Mesendoderm (in vitro differentiated cells): ENCODE results near the gene ZNF442.
"Not testable (repeated sequence)": the region's sequence is repeated elsewhere in the genome, so short reads cannot be mapped to it uniquely, and the experiment has no call there.

Experiments
- DNase-seq: peaks from one replicate; pipeline ENCODE4 v3.0.0; 2013
- H2AK5ac ChIP-seq: 2 replicates; pipeline ENCODE4 v1.6.1; 2013; ENCODE audit warnings: low read length, inconsistent platforms
- H2BK120ac ChIP-seq: 2 replicates; pipeline ENCODE4 v1.6.1; 2013; ENCODE audit warnings: low read depth, mild to moderate bottlenecking, low read length, moderate library complexity, mixed read lengths
- H2BK15ac ChIP-seq: replicated peaks from 2 replicates; pipeline ENCODE4 v1.6.1; 2013; ENCODE audit warnings: low read depth, mild to moderate bottlenecking, moderate library complexity
- H2BK5ac ChIP-seq: 2 replicates; pipeline ENCODE4 v1.6.1; 2013; ENCODE audit warnings: low read length, inconsistent platforms
- H3K18ac ChIP-seq: 2 replicates; pipeline ENCODE4 v1.6.1; 2013; ENCODE audit warnings: mild to moderate bottlenecking, low read length, mixed read lengths
- H3K23ac ChIP-seq: one replicate; pipeline ENCODE4 v1.6.1; 2013; ENCODE audit warnings: low read length
- H3K27ac ChIP-seq: 2 replicates; pipeline ENCODE4 v1.5.1; 2013; ENCODE audit warnings: low read depth, mild to moderate bottlenecking, inconsistent platforms, low read length, moderate library complexity
- H3K27me3 ChIP-seq: 2 replicates; pipeline ENCODE4 v1.6.1; 2013; ENCODE audit warnings: low read length, control low read depth, mild to moderate bottlenecking, inconsistent platforms; ENCODE audit not compliant: insufficient read depth, poor library complexity
- H3K36me3 ChIP-seq: 2 replicates; pipeline ENCODE4 v1.6.1; 2013; ENCODE audit warnings: low read length, inconsistent platforms; ENCODE audit not compliant: control insufficient read depth, insufficient read depth
- H3K4ac ChIP-seq: one replicate; pipeline ENCODE4 v1.6.1; 2013; ENCODE audit warnings: low read depth, mild to moderate bottlenecking, low read length, moderate library complexity
- H3K4me1 ChIP-seq: 2 replicates; pipeline ENCODE4 v1.6.1; 2013; ENCODE audit warnings: low read depth, low read length, inconsistent platforms; ENCODE audit not compliant: control insufficient read depth
- H3K4me2 ChIP-seq: 2 replicates; pipeline ENCODE4 v1.6.1; 2013; ENCODE audit warnings: low read length
- H3K4me3 ChIP-seq: 2 replicates; pipeline ENCODE4 v1.5.1; 2013; ENCODE audit warnings: mild to moderate bottlenecking, low read length
- H3K56ac ChIP-seq: one replicate; pipeline ENCODE4 v1.6.1; 2013; ENCODE audit warnings: low read length
- H3K79me1 ChIP-seq: 2 replicates; pipeline ENCODE4 v1.6.1; 2013; ENCODE audit warnings: low read length, inconsistent platforms
- H3K79me2 ChIP-seq: 2 replicates; pipeline ENCODE4 v1.6.1; 2013; ENCODE audit warnings: mild to moderate bottlenecking, low read length; ENCODE audit not compliant: control insufficient read depth, insufficient read depth
- H3K9ac ChIP-seq: 2 replicates; pipeline ENCODE4 v1.6.1; 2013; ENCODE audit warnings: low read length, inconsistent platforms
- H4K5ac ChIP-seq: one replicate; pipeline ENCODE4 v1.6.1; 2013; ENCODE audit warnings: low read length
- H4K8ac ChIP-seq: one replicate; pipeline ENCODE4 v1.6.1; 2013; ENCODE audit warnings: low read depth, mild to moderate bottlenecking, control low read depth, low read length, moderate library complexity
- WGBS: extraction: QIAGEN DNeasy Blood & Tissue Kit; methylation state at CpG from one replicate; pipeline ENCODE4 v1.1.7; 2013; ENCODE audit warnings: low lambda C conversion rate, missing lambda C conversion rate; ENCODE audit not compliant: insufficient coverage; ENCODE audit errors: extremely low coverage; 5-methylcytosine and 5-hydroxymethylcytosine counted together

ZNF442 gene

GRCh38 chr19:12386365-12386764 is 20.9 kb upstream of the ZNF442 start:
- WGBS: no CpG with 5 or more reads among the region's 2 CpGs

GRCh38 chr19:12380444-12380737 is 14.9 kb upstream of the ZNF442 start:
- no peaks in the 10 kb centered on the region for H3K79me2 ChIP-seq
- H2AK5ac ChIP-seq: no peak overlapping the region
- no peak overlapping the region for H3K23ac ChIP-seq
- H3K4me1 ChIP-seq: no peaks in the 10 kb centered on the region
- no peaks in the 10 kb centered on the region for H3K27me3 ChIP-seq
- no peak overlapping the region for H2BK120ac ChIP-seq
- no peak overlapping the region for H4K8ac ChIP-seq
- H3K27ac ChIP-seq: no peak overlapping the region
- no peak overlapping the region for H3K4me2 ChIP-seq
- no peak overlapping the region for H3K56ac ChIP-seq
- H4K5ac ChIP-seq: no peak overlapping the region
- no peaks in the 10 kb centered on the region for H3K79me1 ChIP-seq
- no peak overlapping the region for H3K4ac ChIP-seq
- no peak for DNase-seq
- H3K36me3 ChIP-seq: no peaks in the 10 kb centered on the region
- H3K18ac ChIP-seq: no peak overlapping the region
- H2BK5ac ChIP-seq: no peak overlapping the region
- no peak overlapping the region for H3K4me3 ChIP-seq
- no peak overlapping the region for H2BK15ac ChIP-seq
- no peak overlapping the region for H3K9ac ChIP-seq
- no CpG with 5 or more reads among the region's 2 CpGs for WGBS

More at GRCh38 chr19:12386365-12386764, 20.9 kb upstream of the ZNF442 start:
- not testable (repeated sequence) for H4K5ac ChIP-seq, H3K9ac ChIP-seq, H2BK5ac ChIP-seq, H2BK15ac ChIP-seq, H3K4me2 ChIP-seq, H3K79me1 ChIP-seq, H3K36me3 ChIP-seq, DNase-seq, H3K79me2 ChIP-seq, H2BK120ac ChIP-seq, H3K27ac ChIP-seq, H2AK5ac ChIP-seq, H3K23ac ChIP-seq, H3K4ac ChIP-seq, H3K4me3 ChIP-seq, H3K56ac ChIP-seq, H3K18ac ChIP-seq, H3K27me3 ChIP-seq, H4K8ac ChIP-seq, H3K4me1 ChIP-seq

- no peaks in the 10 kb centered on the region for H3K4me1 ChIP-seq
- H3K36me3 ChIP-seq: no peaks in the 10 kb centered on the region
- no peak overlapping the region for H3K56ac ChIP-seq
- no peak overlapping the region for H3K9ac ChIP-seq
- no peaks in the 10 kb centered on the region for H3K27me3 ChIP-seq
- H3K18ac ChIP-seq: no peak overlapping the region
- no peak overlapping the region for H3K23ac ChIP-seq
- no peaks in the 10 kb centered on the region for H3K79me2 ChIP-seq
- H3K79me1 ChIP-seq: no peaks in the 10 kb centered on the region
- no peak overlapping the region for H2BK5ac ChIP-seq
- H3K27ac ChIP-seq: no peak overlapping the region
- H3K4me3 ChIP-seq: no peak overlapping the region
- H4K5ac ChIP-seq: no peak overlapping the region
- no peak overlapping the region for H2BK15ac ChIP-seq
- no peak overlapping the region for H2AK5ac ChIP-seq
- WGBS: no CpG with 5 or more reads among the region's 5 CpGs
- DNase-seq: peak; percentile 18
- H3K4ac ChIP-seq: no peak overlapping the region
- H3K4me2 ChIP-seq: no peak overlapping the region
- no peak overlapping the region for H4K8ac ChIP-seq
- H2BK120ac ChIP-seq: no peak overlapping the region
Measured at GRCh38 chr19:12379732-12380443, 14.4 kb upstream of the ZNF442 start.

GRCh38 chr19:12374026-12374425 is 8.5 kb upstream of the ZNF442 start:
- no peak for DNase-seq
- Histone ChIP-seq H3K79me2 (no peaks in the 10 kb centered on the region), H2BK120ac (no peak overlapping the region), H3K9ac (no peak overlapping the region), H4K5ac (no peak overlapping the region), H2BK15ac (no peak overlapping the region), H4K8ac (no peak overlapping the region), H3K23ac (no peak overlapping the region), H3K27me3 (no peaks in the 10 kb centered on the region), H3K79me1 (no peaks in the 10 kb centered on the region), H2BK5ac (no peak overlapping the region), H3K4me1 (no peaks in the 10 kb centered on the region), H3K36me3 (no peaks in the 10 kb centered on the region), H3K27ac (no peak overlapping the region), H3K4me3 (no peak overlapping the region), H3K4me2 (no peak overlapping the region), H3K4ac (no peak overlapping the region), H3K56ac (no peak overlapping the region), H2AK5ac (no peak overlapping the region), H3K18ac (no peak overlapping the region)
- no CpG with 5 or more reads among the region's 1 CpG for WGBS

GRCh38 chr19:12364391-12365235 is 870 bp downstream of the ZNF442 start:
- H3K27ac ChIP-seq: no peak overlapping the region
- no peak overlapping the region for H2BK15ac ChIP-seq
- H3K4ac ChIP-seq: no peak overlapping the region
- no peak overlapping the region for H4K8ac ChIP-seq
- no peak overlapping the region for H4K5ac ChIP-seq
- no peaks in the 10 kb centered on the region for H3K79me2 ChIP-seq
- peak overlapping the region; percentile 44 for H3K4me3 ChIP-seq
- no peaks in the 10 kb centered on the region for H3K4me1 ChIP-seq
- no peaks in the 10 kb centered on the region for H3K79me1 ChIP-seq
- no peak overlapping the region for H2BK5ac ChIP-seq
- no peak overlapping the region for H3K23ac ChIP-seq
- H2AK5ac ChIP-seq: no peak overlapping the region
- no peak overlapping the region for H2BK120ac ChIP-seq
- peak overlapping the region; percentile 88 for H3K4me2 ChIP-seq
- H3K27me3 ChIP-seq: peaks cover 2% of the 10 kb centered on the region
- no peak overlapping the region for H3K18ac ChIP-seq
- H3K9ac ChIP-seq: peak overlapping the region; percentile 80
- peak; percentile 17 for DNase-seq
- WGBS: no CpG with 5 or more reads among the region's 28 CpGs
- H3K56ac ChIP-seq: peak overlapping the region; percentile 90
- no peaks in the 10 kb centered on the region for H3K36me3 ChIP-seq
